GM21825 (cell line): ENCODE results near the gene UMOD.

Experiments
- ATAC-seq: cut with Tn5 transposase; IDR thresholded peaks from one replicate; pipeline ENCODE4 v1.9.1; 2021; ENCODE audit warnings: mild to moderate bottlenecking, moderate library complexity; ENCODE audit not compliant: unreplicated experiment

UMOD gene

GRCh38 chr16:20364051-20364450, 11.5 kb upstream of the UMOD start:
- ATAC-seq = no peak

- ATAC-seq = no peak
Observed at GRCh38 chr16:20363191-20363590, 10.7 kb upstream of the UMOD start.

- ATAC-seq = no peak
Observed at GRCh38 chr16:20359997-20360396, 7.5 kb upstream of the UMOD start.

- ATAC-seq = no peak
Observed at GRCh38 chr16:20355114-20355782, 2.7 kb upstream of the UMOD start.

- no peak for ATAC-seq
Observed at GRCh38 chr16:20353379-20353778, 864 bp upstream of the UMOD start.

GRCh38 chr16:20349615-20350014, 2.9 kb downstream of the UMOD start:
- no peak for ATAC-seq

GRCh38 chr16:20348365-20349185, 3.9 kb downstream of the UMOD start:
- no peak for ATAC-seq

- no peak for ATAC-seq
Observed at GRCh38 chr16:20347666-20348364, 4.7 kb downstream of the UMOD start.

- no peak for ATAC-seq
Observed at GRCh38 chr16:20344611-20345010, 7.9 kb downstream of the UMOD start.

- no peak for ATAC-seq
Observed at GRCh38 chr16:20339744-20340143, 12.8 kb downstream of the UMOD start.

GRCh38 chr16:20336955-20337354, 15.6 kb downstream of the UMOD start:
- ATAC-seq = no peak

- ATAC-seq = no peak
Observed at GRCh38 chr16:20334396-20334795, 18.1 kb downstream of the UMOD start.

GRCh38 chr16:20333120-20333519, 19.4 kb downstream of the UMOD start:
- ATAC-seq = no peak

- ATAC-seq = no peak
Observed at GRCh38 chr16:20332411-20332810, 20.1 kb downstream of the UMOD start.

GRCh38 chr16:20331635-20332034, 20.9 kb downstream of the UMOD start:
- ATAC-seq = no peak

- no peak for ATAC-seq
Observed at GRCh38 chr16:20329392-20330138, 22.9 kb downstream of the UMOD start.

- no peak for ATAC-seq
Observed at GRCh38 chr16:20327444-20328041, 25.0 kb downstream of the UMOD start, which contains the start of gene GP2. Gene GP2 (minus strand): TSS chr16:20327513. CDS start chr16:20326431, 1,082 bp downstream.

GRCh38 chr16:20326321-20326720, 26.2 kb downstream of the UMOD start:
- no peak for ATAC-seq

- no peak for ATAC-seq
Observed at GRCh38 chr16:20325005-20325404, 27.5 kb downstream of the UMOD start.

GRCh38 chr16:20323591-20324117, 28.9 kb downstream of the UMOD start:
- no peak for ATAC-seq
